AG04450 (cell line): ENCODE results near the gene RRAGC. TPM values are rescaled to one million over a fixed set of nuclear protein-coding genes. Genes with fewer than 3 reads are reported as not detected.
"Not testable (repeated sequence)": the region's sequence is repeated elsewhere in the genome, so short reads cannot be mapped to it uniquely, and the experiment has no call there.

Experiments
- CTCF ChIA-PET: fragments of 300-600, 350-600 bp; formaldehyde crosslinking; extraction: SDS; loops from one replicate; lab custom pipeline; 2022; ENCODE audit warnings: antibody characterized with exemption, inconsistent platforms; lab: Charles Lee
- POLR2A ChIA-PET: fragments of 350-600 bp; formaldehyde crosslinking; extraction: SDS; loops from one replicate; lab custom pipeline; 2021; ENCODE audit warnings: antibody characterized with exemption, inconsistent platforms; lab: Yijun Ruan, JAX
- DNase-seq: peaks from one replicate; pipeline ENCODE4 v3.0.0-alpha.2; 2011; ENCODE audit warnings: low read depth, low spot score
- H3K27ac ChIP-seq: one replicate; pipeline ENCODE4 v1.5.1; 2012; ENCODE audit warnings: low read depth, low read length, control low read depth
- H3K27me3 ChIP-seq: one replicate; pipeline ENCODE4 v1.6.0; 2012; ENCODE audit warnings: low read length; ENCODE audit not compliant: control insufficient read depth, insufficient read depth
- H3K4me3 ChIP-seq: 2 replicates; pipeline ENCODE4 v1.5.1; 2011; ENCODE audit warnings: mild to moderate bottlenecking, low read depth, low read length, control low read depth
- H3K9me3 ChIP-seq: 2 replicates; pipeline ENCODE4 v1.5.1; 2012; ENCODE audit warnings: low read length; ENCODE audit not compliant: control insufficient read depth, insufficient read depth
- CTCF ChIP-seq: IDR thresholded peaks from 2 replicates; pipeline ENCODE4 v1.5.1; 2011; ENCODE audit warnings: low read depth, low read length, control low read depth, inconsistent platforms
- polyA plus RNA-seq: library from polyadenylated mRNA; depleted of rRNA; stranded (reverse); fragments of >200 nt; gene quantifications from 2 replicates; pipeline ENCODE4 v1.2.3, GENCODE V29; 2011

The RRAGC gene
- polyA plus RNA-seq, 1 experiment: 24.9 TPM

- DNase-seq: no peak
Measured at GRCh38 chr1:38846210-38846609, 13.4 kb downstream of the RRAGC start.

GRCh38 chr1:38845088-38845487 is 14.5 kb downstream of the RRAGC start:
- POLR2A ChIA-PET: not testable (repeated sequence)
- CTCF ChIA-PET: interaction anchor here (1.6 to 3.5 kb wide), 2 partner anchors 10 to 856 kb away, joined by 3 to 17 read pairs; no protein-coding TSS in a partner anchor

More at GRCh38 chr1:38846210-38846609, 13.4 kb downstream of the RRAGC start:
- no peaks in the 10 kb centered on the region for H3K27me3 ChIP-seq
- ChIA-PET POLR2A (no interaction called here), CTCF (interaction anchor here (0.7 to 3.5 kb wide), 4 partner anchors 9 to 857 kb away, joined by 3 to 17 read pairs (median 3); no protein-coding TSS in a partner anchor)
- H3K27ac ChIP-seq: no peak overlapping the region
- no peaks in the 10 kb centered on the region for H3K9me3 ChIP-seq
- no peak overlapping the region for H3K4me3 ChIP-seq
- no peak for TF ChIP-seq CTCF

GRCh38 chr1:38840281-38840680 is 19.3 kb downstream of the RRAGC start:
- DNase-seq: no peak
- no peak overlapping the region for H3K27ac ChIP-seq
- ChIA-PET POLR2A (no interaction called here), CTCF (interaction anchor here (0.6 kb wide), 1 partner anchor 226 kb away, joined by 4 read pairs; no protein-coding TSS in a partner anchor)
- TF ChIP-seq CTCF: no peak
- H3K9me3 ChIP-seq: no peaks in the 10 kb centered on the region
- no peaks in the 10 kb centered on the region for H3K27me3 ChIP-seq
- no peak overlapping the region for H3K4me3 ChIP-seq

More at GRCh38 chr1:38845088-38845487, 14.5 kb downstream of the RRAGC start:
- not testable (repeated sequence) for H3K9me3 ChIP-seq, H3K27ac ChIP-seq, H3K4me3 ChIP-seq, H3K27me3 ChIP-seq, DNase-seq

- ChIA-PET CTCF (interaction anchor here (0.6 kb wide), 1 partner anchor 1310 kb away, joined by 6 read pairs; no protein-coding TSS in a partner anchor), POLR2A (no interaction called here)
- Histone ChIP-seq H3K4me3 (no peak overlapping the region), H3K27me3 (no peaks in the 10 kb centered on the region), H3K9me3 (no peaks in the 10 kb centered on the region), H3K27ac (no peak overlapping the region)
- no peak for DNase-seq
- TF ChIP-seq CTCF: no peak
Measured at GRCh38 chr1:38839363-38839762, 20.2 kb downstream of the RRAGC start.

GRCh38 chr1:38836316-38836715 is 23.3 kb downstream of the RRAGC start:
- not testable (repeated sequence) for H3K4me3 ChIP-seq, H3K27me3 ChIP-seq, DNase-seq, H3K27ac ChIP-seq, H3K9me3 ChIP-seq
- POLR2A ChIA-PET: interaction anchor here (0.6 kb wide), 1 partner anchor 928 kb away, joined by 5 read pairs; no protein-coding TSS in a partner anchor
- CTCF ChIA-PET: interaction anchor here (0.6 to 2.1 kb wide), 9 partner anchors 10 to 1697 kb away, joined by 3 to 10 read pairs (median 4); no protein-coding TSS in a partner anchor
